SK-N-MC (cell line): ENCODE measurements around the gene PTPRG.

ENCODE experiments used
- DNase-seq: peaks from one replicate; pipeline ENCODE4 v3.0.0-alpha.2; 2011; ENCODE audit warnings: low read depth, low spot score
- H3K27ac ChIP-seq: fragments of 200-600 bp; sonication (generic); 2 replicates; pipeline ENCODE4 v1.5.1; 2016; ENCODE audit warnings: mixed run types
- H3K36me3 ChIP-seq: fragments of 200-600 bp; sonication (generic); 2 replicates; pipeline ENCODE4 v1.6.1; 2017; ENCODE audit warnings: antibody characterized with exemption, low read length, mixed read lengths; ENCODE audit not compliant: insufficient read depth
- H3K4me3 ChIP-seq: fragments of 200-600 bp; sonication (generic); 2 replicates; pipeline ENCODE4 v1.5.1; 2016
- H3K9ac ChIP-seq: fragments of 200-600 bp; sonication (generic); 2 replicates; pipeline ENCODE4 v1.8.0; 2017; ENCODE audit warnings: mixed run types, mixed read lengths; ENCODE audit not compliant: insufficient read length
- H3K9me3 ChIP-seq: fragments of 200-600 bp; sonication (generic); 2 replicates; pipeline ENCODE4 v1.6.1; 2017; ENCODE audit warnings: low read depth, mild to moderate bottlenecking, antibody characterized with exemption, low read length, moderate library complexity, mixed read lengths
- EZH2 ChIP-seq: fragments of 200-600 bp; sonication (generic); IDR thresholded peaks from one replicate; pipeline ENCODE4 v1.6.1; 2017; ENCODE audit warnings: antibody characterized with exemption
- FOXP2 ChIP-seq: optimal IDR thresholded peaks from 2 replicates; pipeline ENCODE3; 2011; ENCODE audit warnings: mild to moderate bottlenecking, moderate library complexity; ENCODE audit not compliant: insufficient read depth; ENCODE audit errors: extremely low read length, control extremely low read depth
- POLR2AphosphoS5 ChIP-seq: IDR thresholded peaks from 2 replicates; pipeline ENCODE4 v1.6.1; 2012; ENCODE audit warnings: mild to moderate bottlenecking, low read depth, low read length, borderline replicate concordance

Gene PTPRG

DNA sequence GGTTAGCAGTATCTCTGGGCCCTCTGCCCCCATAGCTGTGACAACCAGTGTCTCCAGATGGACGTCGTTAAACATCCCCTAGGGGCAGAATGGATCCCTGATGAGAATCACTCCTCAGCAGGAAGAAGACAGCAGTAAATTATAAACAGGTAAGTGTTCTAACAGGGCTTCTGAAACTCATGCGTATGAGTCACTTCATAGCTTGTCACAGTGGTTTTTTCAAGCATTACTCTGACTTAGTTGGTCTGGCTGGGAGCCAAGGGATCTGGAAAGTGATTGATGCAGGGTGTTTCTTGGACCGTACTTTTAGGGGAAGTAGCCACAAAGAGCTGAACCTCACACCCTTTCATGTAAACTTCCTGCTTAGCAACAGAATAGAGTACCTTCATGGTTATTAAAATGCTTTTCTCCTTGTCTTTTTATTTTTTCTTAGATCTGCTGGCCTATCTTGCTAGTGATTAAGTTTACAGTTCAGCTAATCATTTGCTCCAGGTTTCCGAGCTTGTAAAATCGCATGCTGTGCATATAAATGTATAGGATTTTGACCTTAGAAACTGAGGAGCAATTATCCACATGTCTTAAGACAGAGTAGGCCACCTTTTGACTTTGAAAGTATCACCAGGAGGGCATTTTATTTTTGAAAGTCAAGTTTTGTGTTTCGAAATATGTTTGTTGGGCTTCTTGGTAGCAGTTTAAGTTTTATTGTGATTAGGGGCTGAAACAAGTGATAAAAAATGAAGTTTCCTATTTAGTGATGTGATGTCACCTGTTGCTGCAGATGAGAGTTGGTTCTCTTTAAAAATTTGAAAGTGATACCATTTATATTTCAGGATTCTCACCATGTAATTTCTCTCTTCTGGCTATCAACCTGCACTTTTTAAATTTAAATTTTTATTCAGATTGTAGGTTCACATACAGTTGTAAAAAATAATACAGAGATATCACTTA lies 333.9 kb downstream of the PTPRG start:
- H3K9me3 ChIP-seq: no peaks in the 10 kb centered on the region
- H3K36me3 ChIP-seq: no peaks in the 10 kb centered on the region
- no peak overlapping the region for H3K4me3 ChIP-seq
- no peak overlapping the region; the same call in 1 of the 2 replicates for H3K27ac ChIP-seq
- no peak overlapping the region for H3K9ac ChIP-seq
- DNase-seq: no peak
- TF ChIP-seq POLR2AphosphoS5 (no peak), FOXP2 (no peak), EZH2 (no peak)

DNA sequence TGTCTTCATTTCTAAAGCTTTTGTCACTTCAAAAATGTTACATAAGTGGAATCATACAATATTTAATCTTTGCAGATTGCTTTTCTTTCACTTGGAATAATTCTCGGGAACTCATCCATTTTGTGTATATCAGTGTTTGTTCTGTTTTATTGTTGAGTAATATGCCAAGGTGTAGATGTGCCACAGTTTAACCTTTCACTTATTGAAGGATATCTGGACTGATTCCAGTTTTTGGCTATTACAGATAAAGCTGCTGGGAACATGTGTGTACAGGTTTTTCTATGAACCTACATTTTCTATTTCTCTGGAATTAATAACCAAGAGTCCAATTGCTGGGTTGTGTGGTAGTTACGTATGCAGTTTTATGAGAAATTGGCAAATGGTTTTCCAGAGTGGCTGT lies 334.9 kb downstream of the PTPRG start:
- no peaks in the 10 kb centered on the region for H3K9me3 ChIP-seq
- H3K27ac ChIP-seq: no peak overlapping the region
- H3K36me3 ChIP-seq: no peaks in the 10 kb centered on the region
- H3K9ac ChIP-seq: no peak overlapping the region
- no peak for DNase-seq
- no peak overlapping the region for H3K4me3 ChIP-seq
- TF ChIP-seq FOXP2: no peak
- no peak for TF ChIP-seq POLR2AphosphoS5
- TF ChIP-seq EZH2: no peak

DNA sequence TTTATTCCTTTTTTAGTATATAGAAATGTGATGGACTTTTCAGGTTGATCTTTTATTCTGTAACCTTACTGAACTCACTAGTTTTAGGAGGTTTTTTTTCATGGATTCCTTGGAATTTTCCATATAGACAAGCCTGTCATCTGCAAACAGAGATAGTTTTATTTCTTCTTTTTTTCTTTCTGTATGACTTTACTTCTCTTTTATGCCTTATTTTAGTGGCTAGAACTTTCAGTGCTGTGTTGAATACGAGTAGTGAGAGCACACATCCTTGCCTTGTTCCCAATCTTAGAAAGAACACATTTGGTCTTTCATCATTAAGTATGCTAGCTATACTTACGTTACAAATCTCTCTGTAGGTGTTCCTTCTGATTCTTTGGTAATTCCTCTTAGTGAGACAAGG lies 336.5 kb downstream of the PTPRG start:
- Histone ChIP-seq H3K36me3 (no peaks in the 10 kb centered on the region), H3K9me3 (no peaks in the 10 kb centered on the region), H3K27ac (no peak overlapping the region), H3K4me3 (no peak overlapping the region), H3K9ac (no peak overlapping the region)
- DNase-seq: no peak
- TF ChIP-seq POLR2AphosphoS5 (no peak), EZH2 (no peak), FOXP2 (no peak)

DNA sequence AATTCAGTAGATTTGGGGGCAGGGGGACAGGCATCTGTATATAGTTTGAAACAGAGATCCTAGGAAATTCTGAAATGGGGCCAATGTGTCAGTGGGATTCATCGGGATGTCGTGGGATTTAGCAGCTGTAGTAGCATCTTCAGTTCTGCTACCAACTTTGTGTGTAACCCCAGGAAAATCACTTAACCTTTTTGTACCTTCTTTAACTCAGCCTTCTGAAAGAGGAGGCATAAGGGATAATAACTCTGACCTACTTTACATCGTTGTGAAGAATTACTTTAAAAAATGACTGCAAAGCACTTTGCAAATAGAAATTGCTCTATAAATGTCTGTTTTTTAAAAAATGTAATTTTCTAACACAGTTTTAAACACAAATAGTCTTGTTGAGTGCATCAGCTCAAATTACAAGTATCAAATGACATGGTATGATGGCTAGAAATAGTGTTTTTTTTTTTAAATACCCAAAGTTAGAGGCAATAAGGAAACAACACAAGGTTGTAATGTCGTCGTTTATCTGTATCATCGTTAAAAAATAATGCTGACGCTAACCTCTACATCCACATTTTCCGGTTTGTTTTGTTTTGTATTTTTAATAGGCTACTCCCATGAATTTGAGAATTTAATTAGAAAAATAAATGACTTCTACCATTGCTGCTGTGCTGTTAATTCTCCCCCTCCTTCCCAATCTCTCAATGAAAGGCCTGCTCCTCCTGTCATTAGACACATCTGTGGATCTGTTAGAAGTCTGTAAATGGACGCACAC lies 338.5 kb downstream of the PTPRG start:
- Histone ChIP-seq H3K36me3 (no peaks in the 10 kb centered on the region), H3K9me3 (no peaks in the 10 kb centered on the region), H3K9ac (no peak overlapping the region), H3K27ac (no peak overlapping the region), H3K4me3 (no peak overlapping the region)
- TF ChIP-seq FOXP2 (no peak), EZH2 (no peak), POLR2AphosphoS5 (no peak)
- no peak for DNase-seq

DNA sequence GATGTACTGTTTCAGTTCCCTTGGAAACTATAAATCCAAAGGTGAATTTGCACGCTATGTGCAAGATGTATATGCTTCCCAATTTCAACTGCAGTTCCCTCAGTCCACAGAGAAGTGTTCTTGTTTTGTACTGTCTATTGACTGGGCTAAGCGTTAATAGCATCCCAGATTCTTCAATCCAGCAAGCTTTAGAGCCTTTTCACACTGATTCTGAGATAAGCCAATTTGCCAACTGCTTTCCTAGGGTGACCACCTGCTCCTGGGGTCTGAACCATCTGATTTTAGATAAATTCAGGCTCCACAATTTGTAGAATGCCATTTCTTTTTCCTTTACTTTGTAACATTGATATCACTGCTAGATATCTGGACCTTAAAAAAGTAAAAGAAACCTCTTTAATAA lies 340.1 kb downstream of the PTPRG start:
- no peak for DNase-seq
- Histone ChIP-seq H3K36me3 (no peaks in the 10 kb centered on the region), H3K9me3 (no peaks in the 10 kb centered on the region), H3K9ac (no peak overlapping the region), H3K4me3 (no peak overlapping the region), H3K27ac (no peak overlapping the region)
- TF ChIP-seq POLR2AphosphoS5 (no peak), FOXP2 (no peak)

DNA sequence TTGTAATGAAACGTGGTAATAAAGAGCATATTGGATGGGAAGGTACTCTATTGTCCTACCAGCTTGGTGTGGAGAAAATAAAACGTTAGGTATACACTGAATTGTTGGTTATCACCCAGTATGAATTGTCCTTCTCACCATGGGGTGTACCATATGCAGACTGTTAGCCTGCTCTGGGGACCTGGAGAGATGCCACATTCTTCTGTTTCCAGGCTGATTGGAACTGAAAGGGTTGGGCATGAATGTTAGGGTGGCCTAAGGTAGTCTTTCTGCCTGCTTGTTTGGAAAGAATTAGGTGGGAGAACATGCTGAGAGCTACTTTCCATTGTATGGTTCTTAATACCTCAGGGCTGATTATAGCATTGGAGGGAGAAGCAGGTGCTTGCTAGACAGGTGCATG lies 340.6 kb downstream of the PTPRG start:
- Histone ChIP-seq H3K9me3 (no peaks in the 10 kb centered on the region), H3K4me3 (no peak overlapping the region), H3K9ac (no peak overlapping the region), H3K36me3 (no peaks in the 10 kb centered on the region), H3K27ac (no peak overlapping the region)
- DNase-seq: no peak
- TF ChIP-seq FOXP2 (no peak), EZH2 (no peak), POLR2AphosphoS5 (no peak)

DNA sequence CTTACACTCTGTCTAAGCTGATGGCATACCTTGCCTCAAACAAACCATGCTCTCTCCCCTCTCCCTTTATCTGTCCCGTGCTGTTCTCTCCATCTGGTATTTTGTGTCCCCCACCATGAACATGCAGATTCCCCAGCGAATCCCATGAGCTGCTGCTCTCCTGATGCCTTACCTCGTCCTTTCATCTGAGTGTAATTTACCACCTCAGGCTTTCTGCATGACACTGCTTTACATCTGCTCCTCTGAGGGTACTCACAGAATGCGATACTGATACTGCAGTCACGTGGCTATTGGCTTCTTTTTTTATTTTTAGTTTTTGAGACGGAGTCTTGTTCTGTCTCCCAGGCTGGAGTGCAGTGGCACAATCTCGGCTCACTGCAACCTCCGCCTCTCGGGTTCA lies 341.7 kb downstream of the PTPRG start:
- Histone ChIP-seq H3K9ac (no peak overlapping the region), H3K27ac (no peak overlapping the region), H3K9me3 (no peaks in the 10 kb centered on the region), H3K36me3 (no peaks in the 10 kb centered on the region), H3K4me3 (no peak overlapping the region)
- no peak for DNase-seq
- TF ChIP-seq POLR2AphosphoS5 (no peak), EZH2 (no peak), FOXP2 (no peak)

DNA sequence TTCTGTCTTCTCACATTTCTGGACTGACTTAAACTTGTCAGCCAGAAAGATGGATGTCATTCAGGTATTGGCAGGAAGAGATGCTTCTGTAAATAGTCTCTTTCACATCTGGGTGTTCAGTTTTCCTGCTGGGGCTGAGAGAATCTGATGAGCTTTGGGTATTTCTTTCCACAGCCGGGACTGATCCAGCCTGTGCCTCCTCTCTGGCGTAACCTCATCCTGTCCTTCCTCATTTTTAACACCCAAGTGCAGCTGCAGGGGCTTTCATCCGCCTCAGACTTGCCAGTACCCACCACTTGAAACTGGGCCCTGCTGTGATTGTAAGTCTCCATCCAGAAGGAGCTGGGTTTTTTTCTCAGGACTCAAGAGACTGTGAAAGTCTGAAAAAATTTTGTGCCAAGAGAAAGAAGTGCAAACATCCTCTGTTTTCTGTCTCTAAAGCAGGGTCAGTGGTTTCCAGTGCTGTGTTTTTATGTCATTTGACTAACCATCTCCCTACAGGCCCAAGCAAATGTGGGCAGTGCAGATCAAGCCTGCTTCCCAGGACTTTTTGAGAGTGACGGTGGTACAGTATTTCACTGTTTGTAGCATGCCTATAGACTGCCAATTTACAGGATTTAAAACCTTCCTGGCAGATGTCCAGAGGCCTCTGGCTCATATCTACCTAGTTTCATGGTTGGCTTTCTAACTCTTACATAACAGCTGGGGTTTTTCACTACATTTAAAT lies 342.7 kb downstream of the PTPRG start:
- DNase-seq: no peak
- Histone ChIP-seq H3K9me3 (no peaks in the 10 kb centered on the region), H3K36me3 (no peaks in the 10 kb centered on the region), H3K27ac (no peak overlapping the region; the same call in 1 of the 2 replicates), H3K4me3 (no peak overlapping the region), H3K9ac (no peak overlapping the region)
- TF ChIP-seq EZH2: no peak
- no peak for TF ChIP-seq POLR2AphosphoS5
- TF ChIP-seq FOXP2: no peak
